Left renal pelvis (tissue), 4 donors: ENCODE results near the gene COMMD3. TPM values are rescaled to one million over a fixed set of nuclear protein-coding genes. Genes with fewer than 3 reads are reported as not detected.
"Not testable (repeated sequence)": the region's sequence is repeated elsewhere in the genome, so short reads cannot be mapped to it uniquely, and the experiment has no call there.

Experiments used
- DNase-seq, 4 donors: peaks; one replicate each; pipeline ENCODE4 v3.0.0-alpha.2; 2013; ENCODE audit warnings: low read depth in 4 of 4, low spot score in 3 of 4
- polyA plus RNA-seq, 4 donors: library from polyadenylated mRNA; unstranded; fragments of 120-200 nt; gene quantifications; one replicate each; pipeline ENCODE4 v1.2.1, GENCODE V29; 2013; ENCODE audit not compliant: insufficient read length in 4 of 4

COMMD3 gene
- polyA plus RNA-seq, 4 donors = 60.1 to 106 (median 83.9) TPM

DNA sequence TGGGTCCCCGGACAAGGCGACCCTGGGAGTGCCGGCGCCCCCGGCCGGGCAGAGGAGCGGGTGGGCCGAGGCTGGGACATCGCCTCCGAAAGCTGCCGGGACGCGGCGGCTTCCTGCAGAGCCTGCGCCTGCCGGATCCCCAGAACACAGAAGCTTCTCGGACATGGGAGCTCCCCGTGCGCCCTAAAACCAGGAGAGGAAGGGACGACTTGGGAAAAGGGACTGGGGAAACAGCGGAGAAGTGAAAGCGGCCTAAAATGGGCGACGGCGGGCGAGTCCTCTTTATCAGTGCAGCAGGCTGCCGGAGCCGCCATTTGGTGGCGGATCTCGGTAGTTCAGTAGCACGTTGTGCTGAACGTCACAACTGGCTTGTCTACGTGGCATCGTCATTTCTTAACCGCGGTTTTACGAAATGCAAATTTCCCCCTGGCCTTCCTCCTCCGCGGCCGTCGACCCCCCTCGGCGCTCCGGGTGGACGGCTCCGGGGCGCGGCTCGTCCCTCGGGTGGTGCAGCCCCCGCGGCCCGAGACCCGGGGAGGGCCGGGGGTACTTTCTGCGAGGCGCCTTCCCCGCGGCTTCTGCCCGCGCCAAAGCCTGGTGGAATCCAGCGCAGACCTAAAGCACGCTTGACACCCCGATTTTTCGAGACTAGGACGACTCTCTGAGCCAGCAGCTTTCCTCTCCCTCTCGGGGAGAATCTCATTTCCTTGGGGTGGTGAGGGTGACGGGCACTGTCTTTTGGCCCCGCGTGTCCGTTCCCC is 19.2 kb downstream of the COMMD3 start:
- DNase-seq = no peak

DNA sequence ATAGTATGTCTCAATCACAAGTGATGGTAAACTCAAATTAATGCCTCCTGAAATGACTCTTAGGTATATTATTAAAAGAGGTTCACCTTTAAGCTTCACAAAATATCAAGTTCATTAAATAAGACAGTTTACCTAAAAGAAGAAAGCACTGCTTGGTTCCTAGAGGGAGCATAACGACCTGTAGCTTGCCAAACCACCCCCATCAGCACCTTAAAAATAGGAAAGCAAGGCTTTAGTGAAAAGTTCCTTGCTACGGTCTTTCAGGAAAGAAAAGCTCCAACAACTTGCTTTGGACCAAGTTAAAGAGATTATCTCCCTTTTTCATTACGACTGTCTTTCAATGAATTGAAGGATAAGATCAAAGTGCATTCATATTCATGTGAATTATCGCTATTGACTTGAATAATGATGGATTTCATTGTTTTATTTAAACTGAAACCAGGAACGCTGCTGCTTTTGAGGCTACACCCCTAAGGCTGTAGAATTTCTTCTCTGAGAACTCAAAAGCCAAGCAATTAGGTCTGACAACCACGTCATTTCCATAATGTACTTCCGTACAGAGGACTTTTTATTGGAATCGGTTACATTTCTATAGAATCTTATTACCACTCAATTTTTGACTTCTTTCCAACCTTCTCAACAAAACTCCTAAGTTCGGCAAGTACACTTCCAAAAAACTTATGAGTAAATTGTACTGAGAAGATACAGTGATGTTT is 22.2 kb downstream of the COMMD3 start:
- DNase-seq = no peak

DNA sequence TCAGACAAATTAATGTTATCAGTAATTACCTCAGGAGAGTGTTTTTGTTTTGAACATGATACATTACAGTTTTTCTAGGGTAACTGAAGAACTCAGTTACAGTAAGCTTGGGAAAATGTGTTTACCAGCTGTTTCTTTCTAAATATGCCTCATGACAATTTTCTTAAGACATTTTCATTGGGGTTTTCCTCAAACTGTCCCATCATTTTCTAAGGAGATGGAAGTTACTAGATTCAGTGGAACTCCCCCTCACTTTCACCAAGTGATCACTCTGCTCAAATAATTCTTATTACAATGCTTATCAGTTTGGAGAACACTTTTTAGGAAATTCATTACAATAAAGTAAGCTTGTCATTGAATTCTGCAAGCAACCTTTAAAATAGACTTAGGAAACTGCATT is 22.7 kb downstream of the COMMD3 start:
- DNase-seq = no peak

DNA sequence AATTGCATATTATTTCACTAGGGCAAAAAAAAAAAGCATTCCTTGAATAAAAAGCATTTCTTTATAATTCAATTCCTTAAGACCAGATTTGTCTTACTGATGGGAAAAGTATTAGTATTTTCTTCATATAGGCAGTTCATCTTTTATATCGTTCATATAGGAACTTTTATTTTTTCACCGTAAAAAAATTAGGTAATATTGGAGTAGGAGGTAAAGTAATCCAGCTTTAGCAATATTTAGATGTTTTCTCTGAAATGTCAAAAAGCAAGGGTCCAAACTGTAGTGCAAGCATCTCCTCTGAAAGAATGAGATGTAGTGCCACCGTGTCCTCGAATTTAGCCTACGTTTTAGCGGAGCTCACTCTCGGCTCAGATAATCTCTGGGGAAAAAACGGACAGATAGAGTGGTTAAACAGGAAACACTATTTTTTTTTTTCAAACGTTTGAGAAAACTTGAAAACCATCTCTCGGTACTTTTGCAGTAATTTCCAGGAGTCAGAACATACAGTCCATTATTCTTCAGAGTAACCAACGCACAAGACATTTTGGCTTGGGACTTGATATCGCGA is 23.7 kb downstream of the COMMD3 start:
- no peak for DNase-seq

DNA sequence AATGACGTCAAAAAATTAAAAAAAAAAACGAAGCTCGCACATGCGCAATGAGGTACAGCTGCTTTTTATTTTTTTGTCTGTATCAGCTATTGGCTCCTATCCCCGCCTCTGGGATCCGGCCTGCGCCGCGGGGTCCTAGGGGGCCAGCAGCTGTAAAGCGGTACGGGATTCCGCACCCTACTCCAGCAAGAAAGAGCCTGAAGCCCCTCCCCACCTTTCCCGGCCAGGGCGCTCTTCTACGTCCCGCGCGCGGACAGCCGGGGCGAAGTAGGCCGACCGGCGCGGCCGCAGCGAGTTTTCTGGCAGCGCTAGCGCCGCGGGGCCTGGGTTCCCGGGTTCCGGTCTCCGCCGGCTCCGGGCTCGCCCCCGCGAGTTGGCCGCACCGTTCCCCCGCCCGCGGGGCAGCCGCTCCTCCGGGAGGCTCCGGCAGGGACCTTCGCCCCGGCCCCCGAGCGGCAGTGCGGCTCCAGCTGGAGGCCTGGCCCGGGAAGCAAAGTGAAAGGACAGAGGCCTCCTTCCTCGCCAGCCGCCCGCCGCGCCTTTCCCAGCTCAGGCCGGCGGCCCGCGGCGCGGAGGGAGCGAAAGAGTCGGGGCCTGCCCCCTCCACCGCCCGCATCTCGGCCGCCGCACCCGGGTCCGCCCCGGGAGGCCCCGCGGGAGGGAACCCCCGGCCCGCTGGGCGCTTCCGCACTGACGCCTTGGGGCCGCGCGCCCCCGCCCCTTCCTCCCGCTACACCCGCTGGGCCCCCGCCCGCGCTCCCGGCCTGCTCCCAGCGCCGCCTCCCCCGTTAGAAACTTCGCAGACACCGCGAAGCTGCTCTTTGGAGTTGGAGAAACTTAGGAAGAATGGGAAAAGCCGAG is 24.4 kb downstream of the COMMD3 start:
- DNase-seq = no peak

DNA sequence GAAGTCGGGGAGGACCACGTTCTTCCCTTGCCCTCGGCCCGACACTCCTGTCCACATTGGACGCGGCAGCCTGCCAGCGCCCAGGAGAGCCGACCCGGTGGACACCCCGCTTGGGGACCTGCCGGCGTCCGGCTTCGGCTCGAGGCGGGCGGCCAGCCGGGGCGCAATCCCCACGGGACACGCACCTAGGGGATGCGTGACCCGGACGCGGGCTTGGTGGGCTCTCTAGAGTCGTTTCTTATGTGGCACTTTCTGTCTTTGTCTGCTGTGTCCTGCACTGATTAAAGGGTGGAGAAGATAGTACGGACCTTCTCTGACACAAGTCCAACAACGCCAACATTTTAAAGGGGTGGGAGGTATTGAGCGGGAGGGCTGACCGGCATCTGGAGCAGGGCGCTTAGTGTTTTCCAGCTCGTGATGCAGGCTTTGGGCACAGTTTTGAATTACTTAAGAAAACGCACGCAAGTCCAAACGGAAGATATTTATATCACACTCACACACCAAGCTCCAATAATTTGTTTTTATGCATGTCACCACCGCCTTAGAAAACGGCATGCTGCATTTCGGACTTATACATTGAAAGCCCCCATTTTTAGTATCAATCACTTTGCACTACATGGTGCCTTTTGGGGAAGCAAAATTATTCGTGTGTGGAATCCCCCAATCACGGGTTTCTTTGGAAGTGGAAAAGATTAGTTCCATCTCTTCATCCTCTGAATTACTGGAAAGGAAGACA is 25.2 kb downstream of the COMMD3 start:
- no peak for DNase-seq

DNA sequence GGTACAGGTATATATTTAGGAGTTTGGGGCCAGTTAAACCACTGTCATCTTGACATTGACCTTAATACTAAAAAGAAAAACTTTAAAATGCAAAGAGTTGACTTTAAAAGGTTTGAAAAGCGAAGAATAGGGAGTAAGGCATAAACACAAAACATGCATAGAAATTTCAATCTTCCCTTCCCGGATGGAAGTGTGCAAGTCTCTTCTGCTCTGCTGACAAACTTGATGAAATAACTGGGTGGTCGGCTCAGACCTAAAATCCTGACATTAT is 25.7 kb downstream of the COMMD3 start:
- no peak for DNase-seq

DNA sequence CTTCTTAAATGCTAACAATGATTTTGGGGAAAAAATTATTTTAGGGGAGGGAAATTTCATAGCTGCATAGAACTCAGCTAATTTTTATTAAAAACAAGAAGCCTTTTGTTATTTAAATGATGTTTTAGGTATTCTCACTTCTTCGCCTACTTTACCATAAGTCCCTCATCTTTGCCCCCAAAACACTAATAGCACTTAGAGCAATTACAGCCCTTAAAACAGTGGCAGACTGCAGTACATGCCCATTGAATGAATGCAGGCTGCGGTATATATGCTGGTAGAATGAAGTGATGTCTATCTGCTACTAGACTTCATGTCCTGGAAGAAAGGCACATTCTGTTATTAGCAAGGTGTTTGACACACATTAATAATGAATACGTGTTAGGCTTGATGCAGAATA is 26.2 kb downstream of the COMMD3 start:
- DNase-seq = no peak

DNA sequence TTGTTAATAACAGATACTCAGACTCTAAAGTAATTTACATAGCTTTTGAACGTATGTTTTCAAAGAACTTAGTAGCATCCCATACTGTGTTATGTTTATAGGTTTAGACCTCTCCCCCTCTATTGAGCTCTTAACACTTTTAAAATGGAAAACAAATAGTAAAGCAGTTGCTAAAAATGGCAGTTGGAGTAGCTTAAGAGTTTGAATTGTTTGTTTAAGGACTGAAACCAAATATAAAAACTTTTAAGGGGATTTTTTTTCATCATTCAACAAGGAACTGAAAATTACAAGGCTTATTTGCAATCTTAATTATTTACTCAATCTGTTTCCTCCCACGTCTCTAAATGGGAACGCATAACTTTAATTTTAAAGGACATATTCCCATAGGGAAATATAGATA is 27.5 kb downstream of the COMMD3 start:
- no peak for DNase-seq

DNA sequence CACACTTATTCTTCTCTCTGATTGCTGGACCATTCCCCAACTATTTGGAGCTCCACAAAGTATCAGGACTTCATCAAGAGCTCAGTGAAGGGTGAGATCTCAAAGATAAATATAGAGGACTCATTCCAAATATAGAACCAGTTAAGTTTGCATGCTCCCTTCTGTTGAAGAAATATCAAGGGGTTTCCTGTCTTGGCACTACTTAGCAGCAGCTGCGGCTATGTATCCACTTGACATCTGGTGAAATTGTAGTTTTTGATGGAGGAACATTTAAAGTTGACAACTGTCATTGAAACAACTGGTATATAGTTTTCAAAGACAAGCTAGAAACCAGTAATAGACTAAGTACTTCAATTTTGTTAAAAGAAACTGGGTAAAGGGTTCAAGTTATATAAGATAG is 28.1 kb downstream of the COMMD3 start:
- DNase-seq = no peak

DNA sequence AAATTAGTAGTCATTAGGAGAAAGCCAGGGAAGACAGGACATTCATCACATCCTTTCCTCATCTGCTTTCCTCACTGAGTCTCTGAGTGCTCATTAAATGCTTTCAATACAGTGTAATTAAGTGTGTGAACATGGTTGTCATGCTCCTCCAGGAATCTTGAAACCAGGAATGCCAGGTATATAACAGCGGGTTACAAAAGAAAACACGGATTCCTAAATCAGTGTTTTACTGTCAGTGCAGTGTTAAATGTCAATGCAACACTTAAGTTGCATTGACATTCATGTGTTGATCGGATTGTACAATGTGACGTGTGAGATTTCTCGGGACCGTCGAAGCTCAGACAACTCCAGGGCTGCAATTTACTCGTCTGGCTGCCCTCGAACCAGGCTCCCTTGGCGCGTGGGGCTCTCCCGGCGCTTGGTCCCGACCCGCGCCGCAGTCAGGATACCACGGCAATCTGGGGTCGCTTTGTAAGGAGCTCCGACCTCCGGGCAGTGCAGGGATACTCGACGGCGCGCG is 28.7 kb downstream of the COMMD3 start:
- DNase-seq = no peak

DNA sequence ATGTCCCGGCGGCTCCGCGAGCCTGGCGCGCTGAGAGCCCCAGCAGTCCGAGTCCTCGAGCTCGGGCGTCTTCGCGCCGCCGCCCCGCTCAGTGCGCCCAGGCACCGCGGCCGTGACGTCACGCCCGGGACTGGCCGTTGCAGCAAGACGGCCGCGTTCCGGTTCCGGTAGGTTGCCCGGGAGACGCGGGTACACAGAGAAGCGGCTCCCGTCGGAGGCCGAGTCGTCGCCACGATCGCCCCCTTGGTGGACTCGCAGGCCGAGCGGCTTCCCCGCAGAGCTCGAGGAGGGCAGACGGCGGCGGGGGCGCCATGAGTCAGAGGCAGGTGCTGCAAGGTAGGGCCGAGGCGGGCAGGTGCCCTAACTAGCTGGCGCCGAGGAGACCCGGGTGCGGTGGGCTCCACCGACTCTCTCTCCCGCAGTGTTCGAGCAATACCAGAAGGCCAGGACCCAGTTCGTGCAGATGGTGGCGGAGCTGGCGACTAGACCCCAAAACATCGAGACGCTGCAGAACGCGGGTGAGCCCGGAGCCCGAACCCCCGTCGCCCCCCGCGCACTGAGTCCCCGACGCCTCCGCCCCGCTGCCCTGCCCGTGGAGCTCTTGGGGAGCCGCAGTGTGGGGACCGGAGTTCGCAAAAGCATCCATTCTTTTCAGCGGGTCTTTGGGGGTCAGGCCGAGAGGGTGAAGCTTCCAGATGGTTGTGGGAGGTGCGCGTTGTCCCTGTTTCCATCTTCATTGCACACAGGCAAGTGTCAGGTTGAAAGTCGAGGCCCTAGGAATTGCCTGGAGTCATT is 29.3 kb downstream of the COMMD3 start, which contains the start of gene SPAG6:
TSS of gene SPAG6 (plus strand) at position 196 of the 795 bp plus-strand sequence. CDS start at position 312, 116 bp downstream.
- no peak for DNase-seq

DNA sequence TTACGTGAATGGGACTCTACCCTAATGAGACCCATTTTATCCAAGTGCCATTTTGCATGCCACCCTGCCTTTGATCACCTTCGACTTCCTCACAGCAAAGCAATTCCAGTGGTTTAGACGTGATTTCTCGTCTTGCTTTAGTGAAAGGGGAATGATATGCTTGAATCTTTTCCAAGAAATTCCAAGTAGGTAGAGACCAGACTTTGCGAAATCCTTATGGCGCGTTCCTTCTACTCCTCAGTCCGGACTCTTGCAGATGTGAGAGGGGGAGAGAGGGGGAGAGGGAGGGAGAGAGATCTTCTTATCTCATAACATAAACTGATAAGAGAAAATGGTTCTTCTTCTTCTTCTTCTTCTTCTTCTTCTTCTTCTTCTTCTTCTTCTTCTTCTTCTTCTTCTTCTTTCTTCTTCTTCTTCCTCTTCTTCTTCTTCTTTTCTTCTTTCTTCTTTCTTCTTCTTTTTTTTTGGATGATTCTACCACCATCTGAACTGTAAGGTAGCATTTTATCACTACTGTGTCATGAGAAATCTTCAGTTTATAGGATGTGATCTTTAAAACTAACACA is 30.0 kb downstream of the COMMD3 start:
- no peak for DNase-seq

DNA sequence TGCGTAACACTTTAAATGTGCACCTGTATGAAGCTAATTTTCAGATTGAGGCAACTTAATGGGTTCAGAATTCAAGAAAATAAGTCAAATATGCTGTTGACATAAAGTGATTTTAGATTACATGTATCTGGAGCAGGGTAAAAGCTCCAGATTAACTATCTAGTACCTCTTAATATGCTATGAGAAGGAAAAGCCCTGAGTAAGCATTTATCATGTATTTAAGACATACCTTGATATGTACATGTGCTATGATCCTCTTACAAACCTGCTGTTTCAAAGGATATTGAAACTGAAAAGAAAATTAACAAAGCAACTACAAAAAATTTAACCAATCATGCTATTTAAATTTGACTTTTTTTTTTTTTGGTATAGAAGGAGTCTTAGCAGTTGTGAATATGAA is 33.6 kb downstream of the COMMD3 start:
- no peak for DNase-seq

DNA sequence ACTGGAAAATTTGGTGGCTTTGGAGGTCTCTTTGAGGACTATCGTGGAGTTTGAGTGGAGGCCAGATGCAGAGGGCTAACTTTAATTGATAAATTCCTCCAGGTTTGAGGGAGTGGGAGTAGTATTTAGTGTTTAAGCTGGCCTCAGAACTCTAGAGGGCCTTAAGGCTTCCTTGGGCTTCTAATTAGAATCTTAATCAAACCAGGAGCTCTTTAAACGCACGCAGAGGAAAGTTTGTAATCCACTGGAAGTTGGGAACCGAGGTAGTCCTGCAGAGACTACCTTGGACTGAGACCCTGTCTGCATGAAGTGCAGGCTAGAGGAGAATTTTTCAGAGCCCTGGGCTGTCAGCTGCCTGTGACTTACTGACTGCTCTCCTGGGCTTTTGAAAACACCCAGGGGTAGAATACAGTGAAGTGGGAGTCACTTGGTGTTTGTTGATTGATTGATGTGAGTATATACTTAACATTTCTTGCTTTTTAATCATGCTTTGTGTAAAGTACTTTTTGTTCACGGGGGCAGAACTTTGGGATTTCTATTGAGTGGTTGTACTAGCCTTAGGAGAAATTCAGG is 35.0 kb downstream of the COMMD3 start:
- no peak for DNase-seq

DNA sequence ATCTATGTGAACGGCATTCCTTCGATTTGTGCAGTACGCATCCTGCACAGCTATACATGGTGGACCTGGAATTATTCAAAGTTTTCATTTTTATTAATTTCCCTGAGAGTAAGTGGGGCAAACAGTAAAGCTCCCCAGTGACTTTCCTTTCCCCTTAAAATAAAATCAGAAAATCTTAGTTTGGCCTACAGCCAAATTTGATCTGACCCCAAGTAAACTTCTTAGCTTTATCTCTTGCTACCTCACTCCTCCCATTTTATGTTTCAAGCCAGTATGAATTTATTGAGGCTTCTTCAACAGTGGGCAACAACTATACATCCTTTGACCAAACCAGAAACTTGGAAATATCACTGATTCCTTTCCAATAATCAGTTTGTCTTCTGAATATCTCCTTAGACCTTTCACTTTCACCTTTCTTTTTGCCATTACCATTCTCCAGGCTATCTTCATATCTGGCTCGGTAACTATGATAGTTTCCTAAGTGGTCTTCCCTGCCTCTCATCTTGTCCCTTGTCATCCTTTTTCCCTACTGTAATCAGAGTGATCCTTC is 40.2 kb downstream of the COMMD3 start:
- DNase-seq = no peak

DNA sequence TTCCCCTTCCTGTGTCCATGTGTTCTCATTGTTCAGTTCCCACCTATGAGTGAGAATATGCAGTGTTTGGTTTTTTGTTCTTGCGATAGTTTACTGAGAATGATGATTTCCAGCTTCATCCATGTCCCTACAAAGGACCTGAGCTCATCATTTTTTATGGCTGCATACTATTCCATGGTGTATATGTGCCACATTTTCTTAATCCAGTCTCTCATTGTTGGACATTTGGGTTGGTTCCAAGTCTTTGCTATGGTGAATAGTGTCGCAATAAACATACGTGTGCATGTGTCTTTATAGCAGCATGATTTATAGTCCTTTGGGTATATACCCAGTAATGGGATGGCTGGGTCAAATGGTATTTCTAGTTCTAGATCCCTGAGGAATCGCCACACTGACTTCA is 41.6 kb downstream of the COMMD3 start:
- DNase-seq = not testable (repeated sequence)

DNA sequence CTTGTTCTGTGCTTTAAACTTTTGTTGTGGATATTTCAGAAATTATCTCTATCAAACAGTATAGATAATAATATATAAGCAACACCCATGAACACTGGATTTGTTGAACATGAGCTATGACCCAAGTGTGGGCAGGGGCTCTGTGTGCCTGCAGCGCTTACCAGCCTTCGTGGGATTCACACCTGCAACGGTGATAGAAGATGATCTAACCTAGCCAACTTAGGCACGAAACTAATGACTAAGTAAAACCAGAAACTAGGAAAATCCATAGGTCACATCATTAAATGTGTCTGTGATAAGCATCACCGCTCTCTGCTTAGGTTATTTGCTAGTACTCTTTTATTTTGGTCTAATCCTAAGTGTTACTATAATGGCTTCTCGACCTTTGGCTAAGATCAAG is 47.1 kb downstream of the COMMD3 start:
- DNase-seq = no peak
